IMR-90 (cell line): ENCODE data around the gene OARD1. TPM values are rescaled to one million over a fixed set of nuclear protein-coding genes. Genes with fewer than 3 reads are reported as not detected.

Experiments
- ATAC-seq: fragments of 200-7000 bp; cut with Tn5 transposase; 2 replicates; pipeline ENCODE4 v1.9.1; 2020; ENCODE audit warnings: low read depth, mild to moderate bottlenecking, moderate library complexity
- BruUV-seq: library from RNA; stranded (reverse); fragments of 400-500 nt; replicated peaks from 2 replicates; lab custom pipeline; 2021; lab: Mats Ljungman, UMichigan
- CTCF ChIA-PET: fragments of 300-600 bp; formaldehyde crosslinking; extraction: SDS; loops from one replicate; lab custom pipeline; 2021; ENCODE audit warnings: antibody characterized with exemption; lab: Yijun Ruan, JAX
- POLR2A ChIA-PET: fragments of 300-600 bp; sonication (Branson Sonifier 250); formaldehyde crosslinking; loops from one replicate; lab custom pipeline; 2022; ENCODE audit warnings: antibody characterized with exemption; ENCODE audit not compliant: unreplicated experiment; lab: Charles Lee
- DNase-seq: peaks from one replicate; pipeline ENCODE4 v3.0.0; 2013
- H2AFZ ChIP-seq: replicated peaks from 2 replicates; pipeline ENCODE3; 2013; ENCODE audit warnings: low read length, mild to moderate bottlenecking; ENCODE audit not compliant: poor library complexity
- H2AK5ac ChIP-seq: 2 replicates; pipeline ENCODE4 v1.6.1; 2013; ENCODE audit warnings: low read depth, low read length, inconsistent platforms
- H2AK9ac ChIP-seq: replicated peaks from 2 replicates; pipeline ENCODE3; 2013; ENCODE audit warnings: mild to moderate bottlenecking, low read depth, low read length, moderate library complexity; ENCODE audit not compliant: poor library complexity
- H2BK120ac ChIP-seq: 2 replicates; pipeline ENCODE4 v1.6.1; 2013; ENCODE audit warnings: low read depth, low read length, inconsistent platforms
- H2BK15ac ChIP-seq: 3 replicates; pipeline ENCODE4 v1.6.1; 2013; ENCODE audit warnings: low read depth, low read length, inconsistent platforms
- H2BK20ac ChIP-seq: 2 replicates; pipeline ENCODE4 v1.6.1; 2013; ENCODE audit warnings: low read depth, mild to moderate bottlenecking, inconsistent platforms, low read length, moderate library complexity
- H2BK5ac ChIP-seq: 2 replicates; pipeline ENCODE4 v1.6.1; 2013; ENCODE audit warnings: mild to moderate bottlenecking, low read depth, low read length, inconsistent platforms; ENCODE audit not compliant: poor library complexity, severe bottlenecking
- H3K14ac ChIP-seq: replicated peaks from 2 replicates; pipeline ENCODE4 v1.6.1; 2013; ENCODE audit warnings: low read depth, low read length, inconsistent platforms
- H3K18ac ChIP-seq: 2 replicates; pipeline ENCODE4 v1.6.1; 2013; ENCODE audit warnings: low read depth, low read length, control low read depth
- H3K23ac ChIP-seq: 2 replicates; pipeline ENCODE4 v1.6.1; 2013; ENCODE audit warnings: low read depth, low read length, inconsistent platforms
- H3K27ac ChIP-seq: 2 replicates; pipeline ENCODE4 v1.5.1; 2013; ENCODE audit warnings: mild to moderate bottlenecking, control low read depth, low read length; ENCODE audit not compliant: insufficient read depth
- H3K27me3 ChIP-seq: 2 replicates; pipeline ENCODE4 v1.6.1; 2013; ENCODE audit warnings: low read length; ENCODE audit not compliant: control insufficient read depth, insufficient read depth
- H3K36me3 ChIP-seq: 2 replicates; pipeline ENCODE4 v1.6.1; 2013; ENCODE audit warnings: low read length, mixed read lengths; ENCODE audit not compliant: control insufficient read depth, insufficient read depth
- H3K4ac ChIP-seq: 2 replicates; pipeline ENCODE4 v1.6.1; 2013; ENCODE audit warnings: low read depth, low read length, inconsistent platforms
- H3K4me1 ChIP-seq: 2 replicates; pipeline ENCODE4 v1.6.1; 2013; ENCODE audit warnings: low read length, mixed read lengths; ENCODE audit not compliant: control insufficient read depth, insufficient read depth
- H3K4me2 ChIP-seq: 2 replicates; pipeline ENCODE4 v1.6.1; 2013; ENCODE audit warnings: low read depth, mild to moderate bottlenecking, control low read depth, low read length, moderate library complexity
- H3K4me3 ChIP-seq: 2 replicates; pipeline ENCODE4 v1.5.1; 2013; ENCODE audit warnings: low read depth, mild to moderate bottlenecking, control low read depth, low read length, moderate library complexity; ENCODE audit not compliant: insufficient read depth
- H3K56ac ChIP-seq: 2 replicates; pipeline ENCODE4 v1.6.1; 2013; ENCODE audit warnings: low read length, inconsistent platforms; ENCODE audit not compliant: insufficient read depth; ENCODE audit errors: extremely low read depth
- H3K79me1 ChIP-seq, 2 experiments: 2 replicates each; pipeline ENCODE4 v1.6.1; 2013; ENCODE audit warnings: low read length in 2 of 2, inconsistent platforms in 1 of 2, low read depth in 1 of 2
- H3K9ac ChIP-seq: 2 replicates; pipeline ENCODE4 v1.6.1; 2013; ENCODE audit warnings: low read depth, low read length, control low read depth
- H3K9me1 ChIP-seq: 2 replicates; pipeline ENCODE4 v1.6.1; 2013; ENCODE audit warnings: low read length, inconsistent platforms; ENCODE audit not compliant: insufficient read depth
- H3K9me3 ChIP-seq: 2 replicates; pipeline ENCODE4 v1.6.1; 2013; ENCODE audit warnings: low read length; ENCODE audit not compliant: control insufficient read depth, insufficient read depth
- H4K20me1 ChIP-seq: 2 replicates; pipeline ENCODE4 v1.6.1; 2013; ENCODE audit warnings: low read length, inconsistent platforms; ENCODE audit not compliant: insufficient read depth
- H4K5ac ChIP-seq: 2 replicates; pipeline ENCODE4 v1.6.1; 2013; ENCODE audit warnings: mild to moderate bottlenecking, low read depth, low read length, control low read depth
- H4K8ac ChIP-seq, 2 experiments: 2 replicates each; pipeline ENCODE4 v1.6.1; 2013; ENCODE audit warnings: low read depth in 2 of 2, low read length in 2 of 2, control low read depth in 1 of 2, inconsistent platforms in 1 of 2
- H4K91ac ChIP-seq: 2 replicates; pipeline ENCODE4 v1.6.1; 2013; ENCODE audit warnings: low read depth, low read length, inconsistent platforms; ENCODE audit not compliant: insufficient read depth
- BHLHE40 ChIP-seq: fragments of 150-350 bp; IDR thresholded peaks from 2 replicates; pipeline ENCODE4 v1.6.1; 2016; ENCODE audit warnings: mild to moderate bottlenecking, low read depth, low read length
- CEBPB ChIP-seq: IDR thresholded peaks from 2 replicates; pipeline ENCODE4 v1.6.1; 2012; ENCODE audit warnings: low read depth, low read length, improper control_type of control experiment
- CHD1 ChIP-seq: IDR thresholded peaks from 2 replicates; pipeline ENCODE4 v1.6.1; 2012; ENCODE audit warnings: low read depth, low read length, improper control_type of control experiment
- CTCF ChIP-seq: conservative IDR thresholded peaks from 2 replicates; pipeline ENCODE4 v1.5.1; 2012; ENCODE audit warnings: mild to moderate bottlenecking, low read depth, low read length, improper control_type of control experiment
- ELK1 ChIP-seq: fragments of 150-350 bp; IDR thresholded peaks from 2 replicates; pipeline ENCODE4 v1.6.1; 2016; ENCODE audit warnings: low read depth, mild to moderate bottlenecking, low read length, moderate library complexity, borderline replicate concordance
- FOS ChIP-seq: fragments of 150-350 bp; IDR thresholded peaks from 2 replicates; pipeline ENCODE4 v1.6.1; 2016; ENCODE audit warnings: low read depth, low read length
- MAFK ChIP-seq: IDR thresholded peaks from 2 replicates; pipeline ENCODE4 v1.6.1; 2012; ENCODE audit warnings: low read depth, low read length, improper control_type of control experiment
- MXI1 ChIP-seq: IDR thresholded peaks from 2 replicates; pipeline ENCODE4 v1.6.1; 2012; ENCODE audit warnings: low read depth, mild to moderate bottlenecking, low read length, moderate library complexity, borderline replicate concordance
- NFE2L2 ChIP-seq: fragments of 150-350 bp; IDR thresholded peaks from 2 replicates; pipeline ENCODE4 v1.6.1; 2016; ENCODE audit warnings: low read depth, mild to moderate bottlenecking, low read length
- POLR2A ChIP-seq: IDR thresholded peaks from 2 replicates; pipeline ENCODE4 v1.6.1; 2012; ENCODE audit warnings: mild to moderate bottlenecking, low read depth, low read length
- RAD21 ChIP-seq: IDR thresholded peaks from 2 replicates; pipeline ENCODE4 v1.6.1; 2012; ENCODE audit warnings: low read length, improper control_type of control experiment
- RCOR1 ChIP-seq: IDR thresholded peaks from 2 replicates; pipeline ENCODE4 v1.6.1; 2012; ENCODE audit warnings: mild to moderate bottlenecking, low read length, improper control_type of control experiment; ENCODE audit not compliant: insufficient replicate concordance
- RFX5 ChIP-seq: IDR thresholded peaks from 2 replicates; pipeline ENCODE4 v1.8.0; 2012; ENCODE audit warnings: low read depth, mild to moderate bottlenecking, low read length, moderate library complexity
- SMC3 ChIP-seq: fragments of 150-350 bp; IDR thresholded peaks from 2 replicates; pipeline ENCODE4 v1.6.1; 2016; ENCODE audit warnings: low read depth, mild to moderate bottlenecking, antibody characterized with exemption, low read length, moderate library complexity
- USF2 ChIP-seq: fragments of 150-350 bp; IDR thresholded peaks from 2 replicates; pipeline ENCODE4 v1.6.1; 2017; ENCODE audit warnings: mild to moderate bottlenecking, antibody characterized with exemption, low read length, low read depth
- WGBS, 2 experiments: methylation state at CpG; one replicate each; pipeline versions ENCODE4 v1.1.5 to v1.1.7; 2013; ENCODE audit warnings: missing lambda C conversion rate in 2 of 2; ENCODE audit not compliant: insufficient read length in 1 of 2; ENCODE audit errors: extremely low coverage in 2 of 2; 5-methylcytosine and 5-hydroxymethylcytosine counted together
- dilution Hi-C: fragments of 300-500 bp; cut with HindIII; formaldehyde crosslinking; loops from one replicate; pipeline ENCODE4 v1.14.3; 2018; ENCODE audit warnings: low sequenced_read_pairs; ENCODE audit not compliant: unreplicated experiment
- in situ Hi-C: fragments of 300-500 bp; cut with MboI; formaldehyde crosslinking; loops from 3 replicates; pipeline ENCODE4 v1.14.3; 2019; ENCODE audit warnings: low sequenced_read_pairs, inconsistent platforms, mixed read lengths
- intact Hi-C: fragments of 100-400 bp; cut with micrococcal nuclease; formaldehyde crosslinking; loops from 2 replicates; pipeline ENCODE4 v1.10.0; 2022
- polyA plus RNA-seq, 3 experiments: library from polyadenylated mRNA; depleted of rRNA; stranded (reverse); fragments of >200 nt; gene quantifications; 2 replicates each; pipeline ENCODE4 v1.2.3, GENCODE V29; 2012; ENCODE audit warnings: low replicate concordance in 1 of 3
- total RNA-seq: library from RNA; depleted of rRNA; stranded (reverse); fragments of >200 nt; gene quantifications from 2 replicates; pipeline ENCODE4 v1.2.3, GENCODE V29; 2012

OARD1 gene
- total and polyA plus RNA-seq, 2 of the 4 experiments (the other 2 are of a cell fraction), result 2.3 to 5.5 TPM

GRCh38 chr6:41033776-41034175, 38.4 kb downstream of the OARD1 start:
- H3K14ac ChIP-seq, result no peak overlapping the region
- H2BK120ac ChIP-seq, result no peak overlapping the region
- H2BK5ac ChIP-seq, result no peak overlapping the region
- no peak overlapping the region for H3K27ac ChIP-seq
- no peak overlapping the region for H2BK20ac ChIP-seq
- H2AK9ac ChIP-seq, result no peak overlapping the region
- POLR2A ChIA-PET, result no interaction called here
- H3K36me3 ChIP-seq, result no peaks in the 10 kb centered on the region
- H2AK5ac ChIP-seq, result no peak overlapping the region
- H4K91ac ChIP-seq, result no peak overlapping the region
- H4K20me1 ChIP-seq, result no peaks in the 10 kb centered on the region
- no peaks in the 10 kb centered on the region for H3K9me1 ChIP-seq
- no peak overlapping the region for H2AFZ ChIP-seq
- no peak overlapping the region for H3K23ac ChIP-seq
- H3K9me3 ChIP-seq, result no peaks in the 10 kb centered on the region
- no peak overlapping the region for H2BK15ac ChIP-seq
- BruUV-seq, result no TSS peak
- WGBS, 2 experiments, result 80% methylated on average over 5 of the region's 13 CpGs; no CpG with 5 or more reads in 1 of the 2 experiments
- intact Hi-C loops, result no loop called here
- no peak overlapping the region for H3K4me3 ChIP-seq
- no peaks in the 10 kb centered on the region for H3K79me1 ChIP-seq
- CTCF ChIA-PET, result no interaction called here
- dilution Hi-C loops, result no loop called here
- no peak overlapping the region for H3K4ac ChIP-seq
- no peak for ATAC-seq
- no peak overlapping the region for H3K9ac ChIP-seq
- in situ Hi-C loops, result loop anchor here (25.0 kb wide), 2 partner anchors 1046 to 1671 kb away; no protein-coding TSS in a partner anchor
- no peak overlapping the region for H3K56ac ChIP-seq
- H4K8ac ChIP-seq, result no peak overlapping the region
- H3K18ac ChIP-seq, result no peak overlapping the region
- H3K27me3 ChIP-seq, result peaks cover 21% of the 10 kb centered on the region
- H4K5ac ChIP-seq, result no peak overlapping the region
- TF ChIP-seq NFE2L2 (no peak), FOS (no peak), USF2 (no peak), RFX5 (no peak), SMC3 (no peak), MAFK (no peak), RAD21 (no peak), POLR2A (no peak), CTCF (no peak), BHLHE40 (no peak), RCOR1 (no peak), MXI1 (no peak), ELK1 (no peak), CEBPB (no peak), CHD1 (no peak)
- DNase-seq, result no peak
- H3K4me1 ChIP-seq, result no peaks in the 10 kb centered on the region
- H3K4me2 ChIP-seq, result no peak overlapping the region
